ENCODE results near the gene FOXC2.

The FOXC2 gene

DNA sequence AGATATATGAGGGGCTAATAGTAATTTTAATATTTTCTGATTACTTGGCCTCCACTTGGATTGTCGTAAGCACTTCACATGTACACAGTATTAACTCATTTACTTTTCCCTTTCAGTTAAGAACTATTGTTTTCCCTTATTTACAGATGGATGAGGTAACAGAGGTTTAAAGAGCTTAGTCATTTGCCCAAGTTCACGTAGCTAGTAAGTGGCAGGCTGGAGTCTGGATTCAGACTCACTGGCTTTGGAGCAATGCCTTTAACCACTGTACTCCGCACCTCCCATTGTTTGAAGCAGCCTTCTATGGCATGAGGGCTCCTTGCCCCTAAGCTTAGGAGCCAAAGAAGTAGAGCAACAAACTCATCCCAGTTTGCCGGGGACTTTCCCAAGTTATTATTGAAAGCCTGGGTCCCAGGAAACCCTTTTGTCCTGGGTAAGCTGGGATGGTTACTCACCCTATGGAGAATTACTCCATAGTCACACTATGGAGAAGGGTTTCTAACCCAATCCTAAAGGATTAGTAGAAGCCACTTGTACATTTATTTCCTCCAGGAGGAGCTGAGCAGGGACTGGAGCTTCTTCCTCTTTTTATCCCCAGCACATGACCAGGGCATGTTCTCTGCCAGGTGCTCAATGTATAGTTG is 24.0 kb downstream of the FOXC2 start:
- H3K4me1 ChIP-seq (ENCODE audit: control extremely low read depth in 1 of 4, control insufficient read depth in 4 of 4, insufficient read depth in 4 of 4, low read length in 3 of 4): no peaks in the 10 kb centered on the region
- DNase-seq: no peak

DNA sequence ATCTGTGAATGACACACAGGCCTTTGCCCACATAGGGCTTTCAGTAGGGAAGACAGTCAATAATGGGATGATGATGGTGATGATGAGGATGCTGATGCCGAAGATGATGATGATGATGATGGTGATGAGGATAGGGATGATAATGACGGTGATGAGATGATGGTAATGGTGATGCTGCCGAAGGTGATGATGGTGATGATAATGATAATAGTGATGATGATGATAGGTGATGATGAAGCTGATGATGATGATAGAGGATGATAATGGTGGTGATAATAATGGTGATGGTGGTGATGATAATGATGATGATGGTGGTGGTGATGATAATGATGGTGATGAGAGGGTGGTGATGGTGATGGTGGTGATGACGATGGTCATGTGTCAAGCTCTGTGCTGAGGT is 24.6 kb downstream of the FOXC2 start:
- H3K4me1 ChIP-seq (ENCODE audit: control extremely low read depth in 1 of 4, control insufficient read depth in 4 of 4, insufficient read depth in 4 of 4, low read length in 3 of 4): no peaks in the 10 kb centered on the region

More for the DNA sequence above, 24.0 kb downstream of the FOXC2 start:
- POLR2A ChIA-PET: no interaction called here
- Histone ChIP-seq H3K36me3 (ENCODE audit: control insufficient read depth in 4 of 4, insufficient read depth in 4 of 4, low read length in 3 of 4) (no peaks in the 10 kb centered on the region), H3K4me3 (ENCODE audit: control insufficient read depth in 1 of 7, extremely low read depth in 1 of 7, insufficient read depth in 4 of 7, low read depth in 2 of 7, low read length in 6 of 7) (no peak overlapping the region), H3K9me3 (ENCODE audit: control extremely low read depth in 1 of 5, control insufficient read depth in 4 of 5, insufficient read depth in 2 of 5, low read depth in 1 of 5, low read length in 4 of 5) (no peaks in the 10 kb centered on the region), H3K27me3 (replicated peaks in 2 of 5; ENCODE audit: control insufficient read depth in 4 of 5, insufficient read depth in 5 of 5, low read length in 4 of 5) (peaks cover 0 to 70% (median 15%) of the 10 kb centered on the region in 5 experiments), H3K27ac (ENCODE audit: insufficient read depth in 1 of 2, low read depth in 1 of 2, low read length in 2 of 2, poor library complexity in 1 of 2, severe bottlenecking in 2 of 2) (no peak overlapping the region)
- CTCF ChIA-PET: no interaction called here
- 79% methylated on average over 2 of the region's 4 CpGs for WGBS (ENCODE audit: insufficient coverage)

DNA sequence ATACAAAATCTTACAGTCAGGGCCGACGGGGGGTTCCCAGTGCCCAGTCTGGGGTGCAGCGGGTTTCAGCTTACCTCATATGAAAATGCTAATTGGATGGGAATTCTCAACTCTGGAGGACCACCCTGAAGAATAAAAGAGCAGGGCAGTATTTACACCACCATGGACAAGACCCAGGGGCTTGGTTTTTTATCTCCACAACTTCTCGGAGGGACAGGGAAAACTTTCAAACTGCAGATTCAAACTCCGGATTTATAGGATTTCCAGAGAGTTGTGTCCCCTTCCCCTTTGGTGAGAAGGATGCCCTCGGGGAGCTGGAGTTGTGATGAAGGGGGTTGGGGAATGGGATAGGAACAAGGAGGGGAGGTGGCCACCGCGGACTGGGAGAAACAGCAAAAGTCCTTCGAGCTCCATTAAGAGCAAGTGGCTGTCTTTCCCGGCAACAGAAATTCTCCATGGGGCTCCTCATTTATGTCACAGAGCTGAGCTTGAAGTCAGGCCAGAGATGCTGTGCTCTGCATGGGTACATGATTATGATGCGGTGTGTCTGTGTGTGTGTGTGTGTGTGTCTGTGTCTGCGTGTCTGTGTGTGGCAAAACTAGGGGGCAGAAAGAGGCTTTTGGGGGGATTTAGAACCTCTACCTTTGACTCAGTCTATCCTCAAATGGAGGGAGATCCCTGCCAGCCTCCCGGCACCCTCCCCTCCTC is 27.4 kb downstream of the FOXC2 start:
- no peak overlapping the region for H3K4me3 ChIP-seq (ENCODE audit: control insufficient read depth in 1 of 7, extremely low read depth in 1 of 7, insufficient read depth in 4 of 7, low read depth in 2 of 7, low read length in 6 of 7)
- no peak overlapping the region for H3K27ac ChIP-seq (ENCODE audit: insufficient read depth in 1 of 2, low read depth in 1 of 2, low read length in 2 of 2, poor library complexity in 1 of 2, severe bottlenecking in 2 of 2)
- no peaks in the 10 kb centered on the region for H3K36me3 ChIP-seq (ENCODE audit: control insufficient read depth in 4 of 4, insufficient read depth in 4 of 4, low read length in 3 of 4)
- no peak for DNase-seq
- H3K4me1 ChIP-seq (ENCODE audit: control extremely low read depth in 1 of 4, control insufficient read depth in 4 of 4, insufficient read depth in 4 of 4, low read length in 3 of 4): peaks cover 0 to 7% (median 3%) of the 10 kb centered on the region in 4 experiments
- no peaks in the 10 kb centered on the region for H3K9me3 ChIP-seq (ENCODE audit: control extremely low read depth in 1 of 5, control insufficient read depth in 4 of 5, insufficient read depth in 2 of 5, low read depth in 1 of 5, low read length in 4 of 5)
- POLR2A ChIA-PET: no interaction called here
- peaks cover 2 to 71% (median 15%) of the 10 kb centered on the region in 5 experiments for H3K27me3 ChIP-seq (replicated peaks in 2 of 5; ENCODE audit: control insufficient read depth in 4 of 5, insufficient read depth in 5 of 5, low read length in 4 of 5)
- CTCF ChIA-PET: interaction anchor here (0.9 kb wide), 1 partner anchor 10 kb away, joined by 3 read pairs; no protein-coding TSS in a partner anchor
- WGBS (ENCODE audit: insufficient coverage): 78% methylated on average over 5 of the region's 13 CpGs

More for the DNA sequence above, 24.6 kb downstream of the FOXC2 start:
- 98% methylated on average over 4 of the region's 4 CpGs for WGBS (ENCODE audit: insufficient coverage)
- ChIA-PET CTCF (no interaction called here), POLR2A (no interaction called here)
- no peaks in the 10 kb centered on the region for H3K9me3 ChIP-seq (ENCODE audit: control extremely low read depth in 1 of 5, control insufficient read depth in 4 of 5, insufficient read depth in 2 of 5, low read depth in 1 of 5, low read length in 4 of 5)
- H3K27ac ChIP-seq (ENCODE audit: insufficient read depth in 1 of 2, low read depth in 1 of 2, low read length in 2 of 2, poor library complexity in 1 of 2, severe bottlenecking in 2 of 2): no peak overlapping the region
- DNase-seq: no peak
- peaks cover 0 to 71% (median 15%) of the 10 kb centered on the region in 5 experiments for H3K27me3 ChIP-seq (replicated peaks in 2 of 5; ENCODE audit: control insufficient read depth in 4 of 5, insufficient read depth in 5 of 5, low read length in 4 of 5)
- no peaks in the 10 kb centered on the region for H3K36me3 ChIP-seq (ENCODE audit: control insufficient read depth in 4 of 4, insufficient read depth in 4 of 4, low read length in 3 of 4)
- no peak overlapping the region for H3K4me3 ChIP-seq (ENCODE audit: control insufficient read depth in 1 of 7, extremely low read depth in 1 of 7, insufficient read depth in 4 of 7, low read depth in 2 of 7, low read length in 6 of 7)

DNA sequence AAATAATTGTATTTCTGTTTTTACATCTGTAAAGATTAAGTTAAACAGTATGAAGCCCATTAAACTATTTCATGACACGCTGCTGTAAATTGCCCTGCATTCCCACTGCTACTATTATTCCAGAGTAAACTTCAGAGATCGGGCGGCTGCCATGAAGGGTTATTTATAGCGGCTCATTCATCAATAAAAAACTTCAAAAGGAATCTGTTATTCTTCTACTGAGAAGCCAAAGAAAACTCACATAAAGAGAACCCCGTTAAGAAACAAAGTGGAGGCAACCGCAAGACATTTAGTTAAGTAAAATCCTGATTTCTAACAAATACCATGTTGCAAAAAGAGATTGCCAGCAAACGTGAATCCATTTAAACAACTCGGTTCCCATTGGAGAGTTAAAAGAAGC is 28.1 kb downstream of the FOXC2 start:
- Histone ChIP-seq H3K27ac (ENCODE audit: insufficient read depth in 1 of 2, low read depth in 1 of 2, low read length in 2 of 2, poor library complexity in 1 of 2, severe bottlenecking in 2 of 2) (no peak overlapping the region), H3K4me1 (ENCODE audit: control extremely low read depth in 1 of 4, control insufficient read depth in 4 of 4, insufficient read depth in 4 of 4, low read length in 3 of 4) (peaks cover 0 to 12% (median 4%) of the 10 kb centered on the region in 4 experiments), H3K9me3 (ENCODE audit: control extremely low read depth in 1 of 5, control insufficient read depth in 4 of 5, insufficient read depth in 2 of 5, low read depth in 1 of 5, low read length in 4 of 5) (no peaks in the 10 kb centered on the region), H3K4me3 (ENCODE audit: control insufficient read depth in 1 of 7, extremely low read depth in 1 of 7, insufficient read depth in 4 of 7, low read depth in 2 of 7, low read length in 6 of 7) (no peak overlapping the region), H3K36me3 (ENCODE audit: control insufficient read depth in 4 of 4, insufficient read depth in 4 of 4, low read length in 3 of 4) (no peaks in the 10 kb centered on the region), H3K27me3 (replicated peaks in 2 of 5; ENCODE audit: control insufficient read depth in 4 of 5, insufficient read depth in 5 of 5, low read length in 4 of 5) (peaks cover 2 to 65% (median 12%) of the 10 kb centered on the region in 5 experiments)
- CTCF ChIA-PET: no interaction called here
- WGBS (ENCODE audit: insufficient coverage): 88% methylated on average over 5 of the region's 8 CpGs
- DNase-seq: no peak
- POLR2A ChIA-PET: no interaction called here

- CTCF ChIA-PET: no interaction called here
- H3K27ac ChIP-seq (ENCODE audit: insufficient read depth in 1 of 2, low read depth in 1 of 2, low read length in 2 of 2, poor library complexity in 1 of 2, severe bottlenecking in 2 of 2): no peak overlapping the region
- peaks cover 0 to 15% (median 4%) of the 10 kb centered on the region in 4 experiments for H3K4me1 ChIP-seq (ENCODE audit: control extremely low read depth in 1 of 4, control insufficient read depth in 4 of 4, insufficient read depth in 4 of 4, low read length in 3 of 4)
- H3K4me3 ChIP-seq (ENCODE audit: control insufficient read depth in 1 of 7, extremely low read depth in 1 of 7, insufficient read depth in 4 of 7, low read depth in 2 of 7, low read length in 6 of 7): no peak overlapping the region
- DNase-seq: no peak
- POLR2A ChIA-PET: no interaction called here
- no peaks in the 10 kb centered on the region for H3K36me3 ChIP-seq (ENCODE audit: control insufficient read depth in 4 of 4, insufficient read depth in 4 of 4, low read length in 3 of 4)
- H3K9me3 ChIP-seq (ENCODE audit: control extremely low read depth in 1 of 5, control insufficient read depth in 4 of 5, insufficient read depth in 2 of 5, low read depth in 1 of 5, low read length in 4 of 5): no peaks in the 10 kb centered on the region
- WGBS (ENCODE audit: insufficient coverage): 90% methylated on average over 7 of the region's 10 CpGs
- peaks cover 2 to 53% (median 12%) of the 10 kb centered on the region in 5 experiments for H3K27me3 ChIP-seq (replicated peaks in 2 of 5; ENCODE audit: control insufficient read depth in 4 of 5, insufficient read depth in 5 of 5, low read length in 4 of 5)
Observed at GRCh38 chr16:86595983-86596605, 29.5 kb downstream of the FOXC2 start.

- WGBS (ENCODE audit: insufficient coverage): 100% methylated on average over 12 of the region's 18 CpGs
- peaks cover 0 to 15% (median 4%) of the 10 kb centered on the region in 4 experiments for H3K4me1 ChIP-seq (ENCODE audit: control extremely low read depth in 1 of 4, control insufficient read depth in 4 of 4, insufficient read depth in 4 of 4, low read length in 3 of 4)
- no peak overlapping the region for H3K4me3 ChIP-seq (ENCODE audit: control insufficient read depth in 1 of 7, extremely low read depth in 1 of 7, insufficient read depth in 4 of 7, low read depth in 2 of 7, low read length in 6 of 7)
- no peak overlapping the region for H3K27ac ChIP-seq (ENCODE audit: insufficient read depth in 1 of 2, low read depth in 1 of 2, low read length in 2 of 2, poor library complexity in 1 of 2, severe bottlenecking in 2 of 2)
- H3K9me3 ChIP-seq (ENCODE audit: control extremely low read depth in 1 of 5, control insufficient read depth in 4 of 5, insufficient read depth in 2 of 5, low read depth in 1 of 5, low read length in 4 of 5): no peaks in the 10 kb centered on the region
- ChIA-PET POLR2A (no interaction called here), CTCF (no interaction called here)
- H3K36me3 ChIP-seq (ENCODE audit: control insufficient read depth in 4 of 4, insufficient read depth in 4 of 4, low read length in 3 of 4): no peaks in the 10 kb centered on the region
- H3K27me3 ChIP-seq (replicated peaks in 2 of 5; ENCODE audit: control insufficient read depth in 4 of 5, insufficient read depth in 5 of 5, low read length in 4 of 5): peaks cover 2 to 43% (median 11%) of the 10 kb centered on the region in 5 experiments
- no peak for DNase-seq
Observed at GRCh38 chr16:86597126-86597879, 30.7 kb downstream of the FOXC2 start.
